Smooth muscle cell (in vitro differentiated cells): ENCODE results near the gene TMEM132E. TPM values are rescaled to one million over a fixed set of nuclear protein-coding genes. Genes with fewer than 3 reads are reported as not detected.

Experiments
- DNase-seq: peaks from one replicate; lab custom pipeline; 2025; ENCODE audit not compliant: unreplicated experiment; lab: John Stamatoyannopoulos, UW
- H2AFZ ChIP-seq: fragments of 200-600 bp; sonication (generic); 2 replicates; pipeline ENCODE4 v1.6.0; 2016; ENCODE audit warnings: antibody characterized with exemption, low read depth, mild to moderate bottlenecking
- H3F3A ChIP-seq: fragments of 200-600 bp; sonication (generic); 2 replicates; pipeline ENCODE4 v1.6.0; 2017; ENCODE audit warnings: antibody characterized with exemption, low read depth
- H3K27ac ChIP-seq: fragments of 200-600 bp; sonication (generic); 2 replicates; pipeline ENCODE4 v1.5.1; 2016; ENCODE audit warnings: low read depth, mild to moderate bottlenecking
- H3K27me3 ChIP-seq: fragments of 200-600 bp; sonication (generic); 2 replicates; pipeline ENCODE4 v1.6.1; 2016; ENCODE audit warnings: low read depth, mild to moderate bottlenecking
- H3K36me3 ChIP-seq: fragments of 200-600 bp; sonication (generic); 2 replicates; pipeline ENCODE4 v1.5.1; 2016; ENCODE audit warnings: low read depth
- H3K4me1 ChIP-seq: fragments of 200-600 bp; sonication (generic); 2 replicates; pipeline ENCODE4 v1.5.1; 2016; ENCODE audit warnings: low read depth
- H3K4me2 ChIP-seq: fragments of 200-600 bp; sonication (generic); 2 replicates; pipeline ENCODE4 v1.6.0; 2016; ENCODE audit warnings: mild to moderate bottlenecking
- H3K4me3 ChIP-seq: fragments of 200-600 bp; sonication (generic); 2 replicates; pipeline ENCODE4 v1.5.1; 2016; ENCODE audit warnings: mild to moderate bottlenecking
- H3K79me2 ChIP-seq: fragments of 200-600 bp; sonication (generic); 2 replicates; pipeline ENCODE4 v1.6.0; 2016; ENCODE audit warnings: low read depth, mild to moderate bottlenecking
- H3K9ac ChIP-seq: fragments of 200-600 bp; sonication (generic); 2 replicates; pipeline ENCODE4 v1.6.0; 2016; ENCODE audit warnings: low read depth
- H3K9me3 ChIP-seq: fragments of 200-600 bp; sonication (generic); replicated peaks from 2 replicates; pipeline ENCODE4 v1.5.1; 2016; ENCODE audit warnings: low read depth
- H4K20me1 ChIP-seq: fragments of 200-600 bp; sonication (generic); 2 replicates; pipeline ENCODE4 v1.6.0; 2016; ENCODE audit warnings: low read depth
- WGBS: methylation state at CpG from one replicate; pipeline ENCODE4 v1.1.7; 2016; ENCODE audit warnings: low lambda C conversion rate; 5-methylcytosine and 5-hydroxymethylcytosine counted together
- polyA plus RNA-seq: library from polyadenylated mRNA; unstranded; fragments of >200 nt; fragmentation: Nextera tagmentation; extraction: Ambion mirVana; gene quantifications from 2 replicates; pipeline ENCODE4 v1.2.1, GENCODE V29; 2016
- total RNA-seq: library from RNA; depleted of rRNA; stranded (reverse); fragments of >200 nt; gene quantifications from 2 replicates; pipeline ENCODE4 v1.2.3, GENCODE V29; 2014
- TF ChIP-seq, protein P1 (sequence below): fragments of 200-600 bp; sonication (generic); IDR thresholded peaks from 2 replicates; pipeline ENCODE4 v1.5.1; 2017; ENCODE audit warnings: borderline replicate concordance, mild to moderate bottlenecking, antibody characterized with exemption; ENCODE audit not compliant: insufficient read depth, poor library complexity, severe bottlenecking

The TMEM132E gene
- total and polyA plus RNA-seq, 2 experiments from 2014 or later: 0.13 to 0.17 TPM

DNA sequence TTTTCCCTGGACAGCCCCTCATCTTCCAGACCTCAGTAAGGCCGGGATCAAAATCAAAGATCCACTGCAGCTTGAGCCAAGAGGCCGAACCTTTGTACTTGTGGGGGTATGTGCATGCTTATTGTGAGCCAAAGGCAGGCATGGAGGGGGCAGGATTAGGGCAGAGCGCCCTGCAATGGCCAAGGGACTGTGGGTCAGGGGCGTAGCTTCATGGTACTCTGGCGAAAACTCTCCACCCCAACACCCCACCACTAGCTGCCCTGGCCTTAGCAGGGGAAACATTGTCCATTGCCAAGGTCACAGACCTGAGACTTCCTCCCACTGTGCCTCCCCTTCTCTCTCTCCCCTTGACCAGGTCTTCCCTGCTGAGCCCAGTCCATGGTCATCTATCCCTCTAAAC lies 90.1 kb downstream of the TMEM132E start:
- 79% methylated on average over 5 of the region's 5 CpGs for WGBS
- H3K4me2 ChIP-seq: no peak overlapping the region
- H4K20me1 ChIP-seq: no peaks in the 10 kb centered on the region
- peaks cover 6% of the 10 kb centered on the region for H3K4me1 ChIP-seq
- no peak overlapping the region for H3K27ac ChIP-seq
- H3K9me3 ChIP-seq: no peaks in the 10 kb centered on the region
- DNase-seq: no peak
- peaks cover 19% of the 10 kb centered on the region for H3K27me3 ChIP-seq
- no peak overlapping the region for H2AFZ ChIP-seq
- H3K79me2 ChIP-seq: no peaks in the 10 kb centered on the region
- TF ChIP-seq, protein P1, sequence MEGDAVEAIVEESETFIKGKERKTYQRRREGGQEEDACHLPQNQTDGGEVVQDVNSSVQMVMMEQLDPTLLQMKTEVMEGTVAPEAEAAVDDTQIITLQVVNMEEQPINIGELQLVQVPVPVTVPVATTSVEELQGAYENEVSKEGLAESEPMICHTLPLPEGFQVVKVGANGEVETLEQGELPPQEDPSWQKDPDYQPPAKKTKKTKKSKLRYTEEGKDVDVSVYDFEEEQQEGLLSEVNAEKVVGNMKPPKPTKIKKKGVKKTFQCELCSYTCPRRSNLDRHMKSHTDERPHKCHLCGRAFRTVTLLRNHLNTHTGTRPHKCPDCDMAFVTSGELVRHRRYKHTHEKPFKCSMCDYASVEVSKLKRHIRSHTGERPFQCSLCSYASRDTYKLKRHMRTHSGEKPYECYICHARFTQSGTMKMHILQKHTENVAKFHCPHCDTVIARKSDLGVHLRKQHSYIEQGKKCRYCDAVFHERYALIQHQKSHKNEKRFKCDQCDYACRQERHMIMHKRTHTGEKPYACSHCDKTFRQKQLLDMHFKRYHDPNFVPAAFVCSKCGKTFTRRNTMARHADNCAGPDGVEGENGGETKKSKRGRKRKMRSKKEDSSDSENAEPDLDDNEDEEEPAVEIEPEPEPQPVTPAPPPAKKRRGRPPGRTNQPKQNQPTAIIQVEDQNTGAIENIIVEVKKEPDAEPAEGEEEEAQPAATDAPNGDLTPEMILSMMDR: no peak
- no peak overlapping the region for H3K4me3 ChIP-seq
- no peaks in the 10 kb centered on the region for H3F3A ChIP-seq
- H3K9ac ChIP-seq: no peak overlapping the region
- no peaks in the 10 kb centered on the region for H3K36me3 ChIP-seq

DNA sequence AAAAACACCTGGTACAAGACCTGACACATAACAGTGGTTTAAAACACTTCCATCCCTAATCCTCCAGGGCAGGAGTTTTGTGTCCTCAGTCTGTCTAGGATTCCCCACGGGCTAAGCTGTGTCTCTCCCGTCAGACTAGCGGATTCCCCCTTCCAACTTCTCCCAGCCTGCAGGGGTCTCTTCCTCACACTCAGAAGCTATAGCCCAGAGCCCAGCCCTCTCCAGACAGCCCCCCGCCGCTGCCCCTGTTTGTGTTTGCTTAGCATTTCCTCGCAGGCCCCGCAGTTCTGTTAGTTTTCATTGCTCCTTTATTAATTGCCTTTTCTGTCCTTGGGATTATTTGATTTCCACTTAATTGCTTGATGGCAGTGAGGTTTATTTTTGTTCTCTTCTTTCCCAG lies 91.2 kb downstream of the TMEM132E start:
- Histone ChIP-seq H3K36me3 (no peaks in the 10 kb centered on the region), H3F3A (no peaks in the 10 kb centered on the region), H3K4me2 (no peak overlapping the region), H3K4me3 (no peak overlapping the region), H3K27me3 (peaks cover 21% of the 10 kb centered on the region), H3K79me2 (no peaks in the 10 kb centered on the region), H2AFZ (no peak overlapping the region), H3K9me3 (no peaks in the 10 kb centered on the region), H4K20me1 (no peaks in the 10 kb centered on the region), H3K9ac (no peak overlapping the region), H3K4me1 (peaks cover 6% of the 10 kb centered on the region), H3K27ac (no peak overlapping the region)
- no peak for DNase-seq
- TF ChIP-seq, protein P1: no peak
- 80% methylated on average over 7 of the region's 7 CpGs for WGBS

DNA sequence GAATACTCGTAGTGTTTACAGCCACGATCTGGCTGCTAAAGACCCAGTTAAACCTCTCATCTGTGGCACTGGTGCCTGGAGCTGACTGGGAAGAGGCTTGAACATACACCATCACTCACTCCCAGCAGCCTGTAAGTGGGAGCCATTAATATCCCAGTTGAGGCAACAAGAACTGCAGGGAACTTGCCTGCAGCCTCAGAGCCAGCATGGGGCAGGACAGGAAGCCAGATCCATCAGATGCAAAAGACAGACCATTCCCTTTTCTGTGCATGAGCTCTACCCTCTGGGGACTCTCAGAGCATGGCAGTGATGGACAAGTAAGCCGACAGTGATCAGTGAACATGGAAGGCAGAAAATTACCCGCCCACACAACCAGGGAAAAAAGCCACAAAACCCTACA lies 91.8 kb downstream of the TMEM132E start:
- H2AFZ ChIP-seq: no peak overlapping the region
- no peak overlapping the region for H3K4me2 ChIP-seq
- no peak overlapping the region for H3K4me3 ChIP-seq
- no peak for DNase-seq
- 81% methylated on average over 4 of the region's 4 CpGs for WGBS
- H3F3A ChIP-seq: no peaks in the 10 kb centered on the region
- H3K27me3 ChIP-seq: peaks cover 16% of the 10 kb centered on the region
- TF ChIP-seq, protein P1: no peak
- no peak overlapping the region for H3K9ac ChIP-seq
- no peaks in the 10 kb centered on the region for H4K20me1 ChIP-seq
- no peaks in the 10 kb centered on the region for H3K79me2 ChIP-seq
- H3K27ac ChIP-seq: no peak overlapping the region
- H3K9me3 ChIP-seq: no peaks in the 10 kb centered on the region
- no peaks in the 10 kb centered on the region for H3K36me3 ChIP-seq
- peaks cover 2% of the 10 kb centered on the region for H3K4me1 ChIP-seq

DNA sequence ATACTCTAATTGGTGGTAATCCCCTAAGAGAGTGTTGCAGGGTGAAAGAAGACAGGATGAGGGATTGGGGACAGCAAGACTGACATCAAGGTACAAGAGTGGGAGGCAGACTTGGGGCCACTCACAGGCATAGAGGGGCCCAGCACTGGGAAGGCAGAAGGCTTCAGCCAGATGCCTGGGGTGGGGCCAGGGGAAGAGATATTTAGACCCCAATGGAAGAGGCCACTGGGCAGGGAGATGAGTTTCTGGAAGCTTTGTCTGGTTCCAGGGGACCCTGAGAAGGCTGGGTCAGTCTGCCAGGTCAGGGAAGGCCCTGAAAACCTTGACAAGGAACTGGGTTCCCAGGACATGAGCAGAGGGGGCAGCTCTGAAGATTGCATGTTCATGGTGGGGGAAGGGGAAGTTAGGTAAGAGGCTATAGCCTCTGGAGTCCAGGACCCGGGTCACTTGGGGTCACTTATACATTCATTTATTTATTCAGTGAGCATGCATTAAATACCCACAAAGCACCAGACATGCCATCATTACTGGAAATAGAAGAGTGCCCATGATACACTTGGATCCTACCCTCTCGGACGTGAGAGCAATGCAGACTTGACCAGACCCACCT lies 92.9 kb downstream of the TMEM132E start:
- 73% methylated on average over 3 of the region's 3 CpGs for WGBS
- no peak for DNase-seq

More for the DNA sequence above, 92.9 kb downstream of the TMEM132E start:
- H3K27ac ChIP-seq: no peak overlapping the region
- no peaks in the 10 kb centered on the region for H3K36me3 ChIP-seq
- H3K9me3 ChIP-seq: no peaks in the 10 kb centered on the region
- TF ChIP-seq, protein P1: no peak
- no peak overlapping the region for H3K9ac ChIP-seq
- H2AFZ ChIP-seq: no peak overlapping the region
- H3K4me3 ChIP-seq: no peak overlapping the region
- H3K79me2 ChIP-seq: no peaks in the 10 kb centered on the region
- H3K4me1 ChIP-seq: no peaks in the 10 kb centered on the region
- H3K27me3 ChIP-seq: peaks cover 8% of the 10 kb centered on the region
- H3K4me2 ChIP-seq: no peak overlapping the region
- no peaks in the 10 kb centered on the region for H4K20me1 ChIP-seq
- H3F3A ChIP-seq: no peaks in the 10 kb centered on the region
